Vagina (tissue), 2 donors: ENCODE data around the gene SLC22A31.

ENCODE experiments used
- CTCF ChIP-seq, 3 experiments: fragments of 450-650 bp in 2 of 3; fragments of 200-600 bp in 1 of 3; sonication (generic) in 1 of 3; IDR thresholded peaks; one replicate each; pipeline ENCODE4 v1.5.1; 2017 to 2019; ENCODE audit warnings: antibody characterized with exemption in 3 of 3, mild to moderate bottlenecking in 2 of 3, moderate library complexity in 2 of 3
- POLR2A ChIP-seq, 2 donors: fragments of 450-650 bp; IDR thresholded peaks; one replicate each; pipeline ENCODE4 v1.6.1; 2017; ENCODE audit warnings: antibody characterized with exemption in 2 of 2, mild to moderate bottlenecking in 2 of 2, moderate library complexity in 2 of 2
- POLR2AphosphoS5 ChIP-seq, 2 donors: sonication (generic); formaldehyde crosslinking; IDR thresholded peaks; one replicate each; pipeline ENCODE4 v1.9.0; 2017; ENCODE audit warnings: antibody characterized with exemption in 2 of 2, mild to moderate bottlenecking in 2 of 2, low read depth in 1 of 2; ENCODE audit not compliant: insufficient read depth in 1 of 2

DNA sequence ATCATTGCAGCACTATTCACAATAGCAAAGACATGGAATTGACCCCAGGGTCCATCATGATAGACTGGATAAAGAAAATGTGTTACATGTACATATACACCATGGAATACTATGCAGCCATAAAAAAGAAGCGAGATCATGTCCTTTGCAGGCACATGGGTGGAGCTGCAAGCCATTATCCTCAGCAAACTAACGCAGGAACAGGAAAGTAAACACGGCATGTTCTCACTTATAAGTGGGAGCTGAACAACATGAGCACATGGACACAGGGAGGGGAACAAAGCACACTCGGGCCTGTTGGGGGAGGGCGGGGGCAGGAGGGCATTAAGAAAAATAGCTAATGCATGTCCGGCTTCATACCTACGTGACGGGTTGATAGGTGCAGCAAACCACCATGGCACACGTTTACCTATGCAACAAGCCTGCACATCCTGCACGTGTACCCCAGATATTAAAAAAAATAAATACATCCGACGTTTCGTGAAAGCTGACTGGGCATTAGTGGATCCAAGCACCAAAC, 46.1 kb upstream of the SLC22A31 start:
- TF ChIP-seq CTCF (IDR thresholded peaks at IDR 0.05) (no peak), POLR2A (IDR thresholded peaks at IDR 0.05) (no peak), POLR2AphosphoS5 (IDR thresholded peaks at IDR 0.05; ENCODE audit: insufficient read depth in 1 of 2, low read depth in 1 of 2) (no peak)
